HepG2 (cell line): ENCODE results near the gene ISLR. TPM values are rescaled to one million over a fixed set of nuclear protein-coding genes. Genes with fewer than 3 reads are reported as not detected.

Experiments used
- ATAC-seq: fragments of 200-7000 bp; cut with Tn5 transposase; 3 replicates; pipeline ENCODE4 v1.9.1; 2020; ENCODE audit warnings: mild to moderate bottlenecking, moderate library complexity
- BruUV-seq: library from RNA; stranded (reverse); fragments of 400-500 nt; replicated peaks from 2 replicates; lab custom pipeline; 2021; lab: Mats Ljungman, UMichigan
- CTCF ChIA-PET: fragments of 300-600 bp; formaldehyde crosslinking; extraction: SDS; loops from one replicate; lab custom pipeline; 2021; ENCODE audit warnings: low total read pairs, inconsistent platforms, low intra/inter-chr PET ratio; lab: Yijun Ruan, JAX
- POLR2A ChIA-PET: fragments of 350-600 bp; sonication (Branson Sonifier 250); formaldehyde crosslinking; loops from one replicate; lab custom pipeline; 2020; ENCODE audit warnings: antibody characterized with exemption, inconsistent platforms; lab: Yijun Ruan, JAX
- DNase-seq: peaks from one replicate; pipeline ENCODE4 v3.0.0-alpha.2; 2015; ENCODE audit warnings: low spot score
- FAIRE-seq: peaks from 3 replicates; lab custom pipeline; 2011; peaks lifted over from hg19 to GRCh38; lab: Jason Lieb, UNC
- H2AFZ ChIP-seq: one replicate; pipeline ENCODE4 v1.6.1; 2011; ENCODE audit warnings: low read length, inconsistent platforms
- H3K27ac ChIP-seq: fragments of 300-600 bp; 3 replicates; pipeline ENCODE4 v1.8.0; 2011; ENCODE audit warnings: mixed run types, mild to moderate bottlenecking, mixed read lengths, low read length, inconsistent platforms; ENCODE audit not compliant: insufficient read depth; ENCODE audit errors: extremely low read length
- H3K27me3 ChIP-seq, 2 experiments: fragments of 200-600 bp in 1 of 2; 2 replicates in 1 of 2; 3 replicates in 1 of 2; pipeline versions ENCODE4 v1.6.0 to v1.8.0; 2011; ENCODE audit warnings: low read length in 2 of 2, mild to moderate bottlenecking in 2 of 2, moderate library complexity in 2 of 2, inconsistent platforms in 1 of 2; ENCODE audit not compliant: insufficient read depth in 2 of 2, control insufficient read depth in 1 of 2
- H3K36me3 ChIP-seq, 2 experiments: fragments of 200-600 bp in 1 of 2; replicated peaks in 1 of 2; 2 replicates in 1 of 2; 3 replicates in 1 of 2; pipeline versions ENCODE4 v1.5.1 to v1.8.0; 2011; ENCODE audit warnings: low read length in 2 of 2, inconsistent platforms in 1 of 2; ENCODE audit not compliant: insufficient read depth in 2 of 2, control insufficient read depth in 1 of 2
- H3K4me1 ChIP-seq: 2 replicates; pipeline ENCODE4 v1.5.1; 2012; ENCODE audit warnings: low read length, inconsistent platforms; ENCODE audit not compliant: insufficient read depth
- H3K4me2 ChIP-seq: 2 replicates; pipeline ENCODE4 v1.6.0; 2011; ENCODE audit warnings: low read depth, low read length, inconsistent platforms
- H3K4me3 ChIP-seq, 3 experiments: fragments of 200-600 bp in 1 of 3; sonication (generic), shearing (Covaris generic) in 1 of 3; replicated peaks in 1 of 3; 2 replicates each; pipeline ENCODE4 v1.5.1; 2011 to 2016; ENCODE audit warnings: low read length in 3 of 3, inconsistent platforms in 2 of 3, low read depth in 2 of 3, mild to moderate bottlenecking in 2 of 3, control low read depth in 1 of 3, mixed read lengths in 1 of 3; ENCODE audit not compliant: insufficient read depth in 1 of 3
- H3K79me2 ChIP-seq: one replicate; pipeline ENCODE4 v1.6.1; 2011; ENCODE audit warnings: low read length, inconsistent platforms; ENCODE audit not compliant: insufficient read depth
- H3K9ac ChIP-seq: 2 replicates; pipeline ENCODE4 v1.6.0; 2011; ENCODE audit warnings: mild to moderate bottlenecking, low read depth, low read length, inconsistent platforms; ENCODE audit not compliant: insufficient read depth
- H3K9me3 ChIP-seq: 2 replicates; pipeline ENCODE4 v1.5.1; 2012; ENCODE audit warnings: mild to moderate bottlenecking, low read length
- H4K20me1 ChIP-seq: 2 replicates; pipeline ENCODE4 v1.6.0; 2011; ENCODE audit warnings: inconsistent platforms, mild to moderate bottlenecking, low read length, moderate library complexity; ENCODE audit not compliant: insufficient read depth
- ATF4 ChIP-seq, 2 experiments: fragments of 450-650 bp in 1 of 2; sonication (generic) in 1 of 2; formaldehyde crosslinking; IDR thresholded peaks; 2 replicates each; pipeline versions ENCODE4 v1.5.0 to v1.8.0; 2020 to 2022; ENCODE audit warnings: mild to moderate bottlenecking in 1 of 2, missing genetic modification reagents in 1 of 2
- BORCS8-MEF2B ChIP-seq: sonication (generic); formaldehyde crosslinking; IDR thresholded peaks from 2 replicates; pipeline ENCODE4 v1.8.0; 2022; ENCODE audit warnings: mild to moderate bottlenecking, missing genetic modification reagents
- DNMT3B ChIP-seq: conservative IDR thresholded peaks from 2 replicates; pipeline ENCODE4 v1.6.1; 2016; ENCODE audit warnings: missing biosample characterization, control low read depth
- HDAC2 ChIP-seq: sonication (generic); formaldehyde crosslinking; IDR thresholded peaks from 2 replicates; pipeline ENCODE4 v1.4.0; 2020; ENCODE audit warnings: missing genetic modification reagents
- JUNB ChIP-seq: sonication (generic); formaldehyde crosslinking; IDR thresholded peaks from 2 replicates; pipeline ENCODE4 v1.8.0; 2022; ENCODE audit warnings: missing genetic modification reagents, mild to moderate bottlenecking, borderline replicate concordance
- NR3C1 ChIP-seq: sonication (generic); formaldehyde crosslinking; IDR thresholded peaks from 2 replicates; pipeline ENCODE4 v1.4.0; 2020; ENCODE audit warnings: missing genetic modification reagents
- PLRG1 ChIP-seq: fragments of 450-650 bp; conservative IDR thresholded peaks from 2 replicates; pipeline ENCODE4 v1.6.1; 2016
- TAF15 ChIP-seq: fragments of 200-400 bp; formaldehyde crosslinking; IDR thresholded peaks from one replicate; pipeline ENCODE4 v1.6.1; 2018; ENCODE audit warnings: mild to moderate bottlenecking, low read depth, low read length; ENCODE audit not compliant: poor library complexity, severe bottlenecking
- XBP1 ChIP-seq: sonication (generic); formaldehyde crosslinking; IDR thresholded peaks from 2 replicates; pipeline ENCODE4 v1.5.0; 2020; ENCODE audit warnings: missing genetic modification reagents
- ZNF143 ChIP-seq: sonication (generic); formaldehyde crosslinking; IDR thresholded peaks from 2 replicates; pipeline ENCODE4 v1.4.0; 2020; ENCODE audit warnings: missing genetic modification reagents
- ZNF333 ChIP-seq: sonication (generic); formaldehyde crosslinking; IDR thresholded peaks from 2 replicates; pipeline ENCODE4 v1.4.0; 2020; ENCODE audit warnings: mild to moderate bottlenecking, missing genetic modification reagents, borderline replicate concordance
- ZNF879 ChIP-seq: sonication (generic); formaldehyde crosslinking; IDR thresholded peaks from 2 replicates; pipeline ENCODE4 v1.8.1; 2023; ENCODE audit warnings: missing genetic modification reagents
- ZSCAN21 ChIP-seq: sonication (generic); formaldehyde crosslinking; IDR thresholded peaks from 2 replicates; pipeline ENCODE4 v1.8.0; 2022; ENCODE audit warnings: mild to moderate bottlenecking, missing genetic modification reagents, moderate library complexity, borderline replicate concordance
- WGBS: methylation state at CpG from one replicate; pipeline ENCODE4 v1.1.6; 2017; ENCODE audit warnings: low lambda C conversion rate; 5-methylcytosine and 5-hydroxymethylcytosine counted together
- in situ Hi-C: cut with HindIII; loops from 2 replicates; pipeline ENCODE4 v1.10.0; 2017; ENCODE audit warnings: low pct_unique_long_range_greater_than_20kb; ENCODE audit not compliant: extremely low pct_ligation_motif_present
- intact Hi-C: fragments of 100-400 bp; cut with micrococcal nuclease; formaldehyde crosslinking; loops from one replicate; pipeline ENCODE4 v1.10.0; 2022; ENCODE audit not compliant: unreplicated experiment
- polyA plus RNA-seq, 8 experiments: library from polyadenylated mRNA; depleted of rRNA in 3 of 8; stranded (reverse) in 7 of 8; unstranded in 1 of 8; fragments of >200 nt; fragmentation: Illumina TruSeq in 4 of 8; extraction: Trizol in 4 of 8; gene quantifications; 2 replicates each; pipeline versions ENCODE4 v1.2.1 to v1.2.3, GENCODE V29; 2011 to 2016; ENCODE audit warnings: low read depth in 4 of 8, missing spikeins in 1 of 8, mixed read lengths in 1 of 8; ENCODE audit not compliant: insufficient read depth in 1 of 8
- total RNA-seq, 5 experiments: library from RNA; depleted of rRNA; stranded (reverse); fragments of >200 nt; fragmentation: Illumina TruSeq; extraction: Trizol; gene quantifications; 2 replicates each; pipeline ENCODE4 v1.2.3, GENCODE V29; 2016; ENCODE audit warnings: low read depth in 1 of 5

Gene ISLR
- total and polyA plus RNA-seq, 2 of the 13 experiments (the other 11 are each of a cell fraction or from before 2014, with no cell fraction given), result not detected

- Histone ChIP-seq H3K4me3 (no peak overlapping the region), H3K27ac (no peak overlapping the region), H4K20me1 (no peaks in the 10 kb centered on the region; the same call in 1 of the 2 replicates), H3K4me1 (no peaks in the 10 kb centered on the region), H3K4me2 (no peak overlapping the region), H3K9ac (no peak overlapping the region), H3K79me2 (no peaks in the 10 kb centered on the region), H3K9me3 (no peaks in the 10 kb centered on the region), H2AFZ (no peak overlapping the region), H3K27me3 (peaks cover 5 to 15% of the 10 kb centered on the region in 2 experiments; a peak in 4 of 5 replicates), H3K36me3 (no peaks in the 10 kb centered on the region)
- FAIRE-seq (no peak), ATAC-seq (no peak), DNase-seq (no peak)
- intact Hi-C loops (no loop called here), in situ Hi-C loops (no loop called here)
- WGBS, result 86% methylated on average over 5 of the region's 17 CpGs
- no TSS peak for BruUV-seq
- CTCF ChIA-PET, result no interaction called here
- no peak for TF ChIP-seq JUNB (CRISPR knock-in tag)
- TF ChIP-seq XBP1 (CRISPR knock-in tag), result no peak
- TF ChIP-seq TAF15, result no peak
- TF ChIP-seq HDAC2, result no peak
- no peak for TF ChIP-seq ZNF143 (CRISPR knock-in tag)
- TF ChIP-seq ATF4 (CRISPR knock-in tag; IDR thresholded peaks at IDR 0.05), result no peak
- TF ChIP-seq NR3C1, result no peak
- no peak for TF ChIP-seq DNMT3B (CRISPR knock-in tag)
- TF ChIP-seq ZNF879 (CRISPR knock-in tag), result no peak
- no peak for TF ChIP-seq ZSCAN21 (CRISPR knock-in tag)
- no peak for TF ChIP-seq BORCS8-MEF2B
- no peak for TF ChIP-seq PLRG1
- TF ChIP-seq ZNF333 (CRISPR knock-in tag), result no peak
- POLR2A ChIA-PET, result no interaction called here
Observed at GRCh38 chr15:74179983-74180880, 6.7 kb downstream of the ISLR start.
